RKO (cell line): ENCODE data around the gene TRPM3.
"Not testable (repeated sequence)": the region's sequence is repeated elsewhere in the genome, so short reads cannot be mapped to it uniquely, and the experiment has no call there.

ENCODE experiments used
- DNase-seq: peaks from one replicate; pipeline ENCODE4 v3.0.0-alpha.2; 2016; ENCODE audit warnings: low spot score

TRPM3 gene

DNA sequence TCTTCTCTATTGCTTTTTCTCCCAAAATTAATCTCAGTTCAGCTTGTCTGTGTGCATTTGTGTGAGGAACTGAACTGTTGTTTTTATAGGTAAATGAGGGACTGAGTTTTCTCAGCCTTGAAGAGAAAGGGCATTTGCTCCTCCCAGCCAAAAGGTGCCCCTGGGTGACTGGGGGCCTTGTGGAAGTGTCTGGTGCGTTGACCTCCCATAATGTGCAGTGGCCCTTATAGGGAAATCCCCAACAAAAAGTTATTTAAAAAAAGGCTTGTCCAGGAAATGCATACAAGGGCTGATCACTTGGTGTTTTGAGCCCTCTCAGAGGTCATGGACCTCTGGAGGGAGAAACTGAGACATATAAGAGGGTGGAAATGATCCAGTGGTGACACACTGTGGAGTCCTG lies 467.3 kb downstream of the TRPM3 start:
- DNase-seq, result no peak

- DNase-seq, result not testable (repeated sequence)
These were observed 476.8 kb downstream of the TRPM3 start for GRCh38 chr9:70644627-70645026.

GRCh38 chr9:70642341-70642740 lies 479.1 kb downstream of the TRPM3 start:
- no peak for DNase-seq

- DNase-seq, result no peak
These were observed 479.8 kb downstream of the TRPM3 start for GRCh38 chr9:70641631-70642030.

DNA sequence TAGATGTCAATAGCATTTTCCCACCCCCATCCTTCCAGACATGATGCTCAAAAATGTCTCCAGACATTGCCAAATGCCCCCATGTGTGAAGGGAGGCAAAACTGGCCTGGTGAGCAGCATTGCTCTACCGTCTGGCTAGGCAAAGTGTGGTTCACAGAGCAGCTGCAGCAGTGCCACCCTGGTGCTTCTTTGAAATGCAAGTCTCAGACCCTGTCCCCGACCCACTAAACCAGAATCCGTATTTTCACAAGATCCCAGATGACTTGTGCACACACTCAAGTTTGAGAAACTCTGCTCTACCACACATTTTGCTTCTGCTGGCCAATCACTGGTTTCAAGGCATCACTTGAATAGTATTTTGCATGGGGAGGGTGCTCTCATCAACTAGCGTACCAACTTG lies 480.4 kb downstream of the TRPM3 start:
- DNase-seq, result no peak

DNA sequence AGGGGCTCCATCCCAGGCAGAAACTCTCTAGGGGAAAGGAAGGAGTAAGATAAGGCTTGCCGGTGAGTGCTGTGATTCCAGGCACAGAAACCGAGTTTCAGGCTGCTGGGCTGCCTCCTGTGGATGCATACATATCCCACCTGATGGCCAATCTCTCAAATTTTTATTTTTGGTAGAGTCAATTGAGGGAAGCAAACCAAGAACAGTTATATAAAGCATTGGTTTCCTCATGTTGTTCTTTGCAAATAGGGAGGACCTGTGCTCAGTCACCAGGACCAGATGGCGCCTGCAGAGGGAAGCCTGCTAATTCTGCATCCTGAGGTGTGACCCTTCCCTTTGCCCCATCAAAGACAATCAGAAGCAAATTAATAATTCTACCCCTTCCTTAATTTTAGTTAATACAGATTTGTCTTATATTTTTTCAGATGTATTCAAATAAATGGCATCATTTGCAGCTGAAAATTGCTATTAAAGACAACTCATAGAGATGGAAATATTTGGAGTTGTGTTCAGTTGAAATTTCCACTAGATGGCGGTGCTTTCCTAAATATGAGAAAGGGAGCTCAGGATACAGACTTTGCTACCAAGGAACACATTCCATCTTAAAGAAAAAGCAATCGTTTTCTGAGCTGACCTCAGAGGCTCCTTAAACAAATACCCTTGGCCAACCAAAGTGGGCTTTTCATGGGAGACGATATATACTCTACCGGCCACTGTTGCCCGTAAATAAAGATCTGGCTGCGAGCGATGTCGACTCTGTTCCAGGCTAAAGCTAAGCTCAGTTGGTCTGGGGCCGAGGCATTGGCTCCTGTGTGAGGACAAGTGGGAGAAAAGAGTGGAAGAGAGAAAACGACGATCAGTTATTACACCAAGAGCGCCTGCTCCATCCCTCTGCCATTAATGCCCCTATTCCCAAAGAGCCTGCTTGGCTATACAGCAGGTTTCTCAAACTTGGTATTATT lies 481.3 kb downstream of the TRPM3 start:
- DNase-seq, result peak; percentile 56

DNA sequence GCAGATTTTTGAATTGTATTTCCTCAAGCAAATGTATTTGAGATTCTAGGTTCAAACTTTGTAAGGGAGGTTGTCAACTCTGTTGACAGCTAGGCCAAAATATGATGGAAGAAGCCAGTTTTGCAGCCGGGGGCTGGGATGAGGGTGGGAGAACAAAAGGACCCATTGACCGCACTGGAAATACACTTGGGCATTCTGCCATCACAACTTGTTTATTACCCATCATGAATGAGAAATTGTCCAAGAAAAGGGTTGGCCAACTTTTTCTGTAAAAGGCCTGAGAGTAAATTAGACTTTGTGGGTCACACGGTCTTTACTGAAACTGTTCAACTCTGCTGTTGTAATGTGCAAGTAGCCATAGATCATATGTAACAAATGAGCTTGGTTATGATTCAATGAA lies 485.6 kb downstream of the TRPM3 start:
- DNase-seq, result no peak

DNA sequence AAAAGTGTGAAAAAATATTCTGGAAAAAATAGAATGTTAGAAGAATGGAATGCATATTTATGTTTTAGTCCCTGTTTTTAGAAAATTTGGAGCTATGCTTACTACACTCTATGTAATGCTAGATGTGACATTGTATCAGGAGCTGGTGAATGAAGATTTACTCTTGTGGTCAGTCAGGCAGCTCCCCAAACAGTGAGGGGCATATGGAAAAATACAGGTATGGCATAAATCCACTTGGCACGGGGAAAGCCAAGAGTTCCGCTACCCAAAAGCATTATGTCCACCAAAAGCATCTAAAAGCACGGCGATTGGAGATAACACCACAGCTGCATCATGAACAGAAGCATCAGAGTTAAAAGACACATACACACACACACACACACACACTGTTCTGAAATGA lies 486.7 kb downstream of the TRPM3 start:
- no peak for DNase-seq

DNA sequence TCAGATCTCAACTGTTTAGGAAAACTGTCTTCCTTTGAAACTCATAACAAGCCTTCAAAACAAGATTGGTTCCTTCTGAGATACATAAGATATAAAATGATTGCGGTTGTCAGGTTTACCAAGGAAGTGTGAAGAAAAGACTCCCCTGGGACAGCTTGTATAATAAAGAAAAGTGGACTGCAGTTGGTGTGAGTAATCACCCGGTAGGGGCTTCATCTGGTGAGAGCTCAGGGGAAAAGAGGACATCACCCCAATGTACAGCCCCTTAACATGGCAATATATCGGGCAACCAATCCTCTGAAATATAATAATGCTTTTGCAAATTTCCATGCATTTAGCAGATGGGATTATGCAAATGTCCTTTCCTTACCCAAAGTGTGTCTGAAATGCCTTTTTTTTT lies 490.4 kb downstream of the TRPM3 start:
- no peak for DNase-seq

GRCh38 chr9:70629080-70629685 lies 492.2 kb downstream of the TRPM3 start:
- peak; percentile 42 for DNase-seq

- DNase-seq, result no peak
These were observed 496.3 kb downstream of the TRPM3 start for GRCh38 chr9:70625078-70625477.

DNA sequence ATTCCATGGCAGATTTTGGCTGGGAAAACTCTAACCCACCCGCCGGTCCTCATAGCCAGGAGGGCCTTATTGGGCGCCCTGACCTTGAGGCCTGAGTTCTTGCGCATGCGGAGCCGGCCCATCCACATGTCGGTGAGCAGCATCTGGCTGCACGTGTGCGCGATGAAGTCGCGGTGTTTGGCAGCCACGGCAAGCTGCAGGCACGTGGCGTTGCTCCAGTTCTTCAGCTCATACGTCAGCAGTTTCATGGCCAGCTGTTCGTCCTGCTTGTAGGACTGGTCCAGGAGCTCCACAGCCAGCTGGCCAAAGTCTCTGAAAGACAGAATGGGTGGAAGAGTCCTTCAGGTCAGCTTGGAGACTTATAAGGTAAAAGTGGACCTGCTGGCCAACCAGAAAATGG lies 502.6 kb downstream of the TRPM3 start:
- no peak for DNase-seq

DNA sequence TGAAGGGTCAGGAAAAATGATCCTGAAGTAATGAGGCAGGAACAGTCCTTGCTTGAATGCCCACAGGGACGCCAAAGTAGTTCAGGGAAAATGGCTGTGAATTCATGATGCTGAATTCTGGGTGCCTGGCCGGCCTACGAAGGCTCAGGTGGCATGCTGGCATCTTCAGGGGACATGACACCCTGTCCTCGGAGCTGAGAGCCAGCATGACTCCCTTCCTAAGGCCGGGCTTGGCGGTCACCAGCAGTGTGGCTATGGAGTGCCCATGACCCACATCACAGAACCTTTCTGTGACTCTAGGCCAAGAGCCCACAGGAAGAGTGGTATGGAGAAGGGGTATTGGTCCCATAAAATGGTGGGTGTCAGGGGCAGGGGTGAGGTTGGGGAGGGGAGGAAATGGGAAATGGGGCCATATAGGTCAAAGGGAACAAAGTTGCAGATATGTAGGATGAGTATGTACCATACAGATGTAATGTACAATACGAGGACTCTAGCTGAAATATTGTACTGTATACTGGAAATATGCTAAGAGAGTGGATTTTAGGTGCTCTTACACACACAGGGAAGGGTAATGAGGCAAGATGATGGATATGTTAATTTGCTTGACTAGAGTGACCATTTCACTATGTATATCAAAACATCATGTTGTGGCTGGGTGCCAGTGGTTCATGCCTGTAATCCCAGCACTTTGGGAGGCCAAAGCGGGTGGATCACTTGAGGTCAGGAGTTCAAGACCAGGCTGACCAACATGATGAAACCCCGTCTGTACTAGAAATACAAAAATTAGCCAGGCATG lies 504.2 kb downstream of the TRPM3 start:
- DNase-seq, result no peak

- no peak for DNase-seq
These were observed 505.0 kb downstream of the TRPM3 start for GRCh38 chr9:70616228-70616990.

DNA sequence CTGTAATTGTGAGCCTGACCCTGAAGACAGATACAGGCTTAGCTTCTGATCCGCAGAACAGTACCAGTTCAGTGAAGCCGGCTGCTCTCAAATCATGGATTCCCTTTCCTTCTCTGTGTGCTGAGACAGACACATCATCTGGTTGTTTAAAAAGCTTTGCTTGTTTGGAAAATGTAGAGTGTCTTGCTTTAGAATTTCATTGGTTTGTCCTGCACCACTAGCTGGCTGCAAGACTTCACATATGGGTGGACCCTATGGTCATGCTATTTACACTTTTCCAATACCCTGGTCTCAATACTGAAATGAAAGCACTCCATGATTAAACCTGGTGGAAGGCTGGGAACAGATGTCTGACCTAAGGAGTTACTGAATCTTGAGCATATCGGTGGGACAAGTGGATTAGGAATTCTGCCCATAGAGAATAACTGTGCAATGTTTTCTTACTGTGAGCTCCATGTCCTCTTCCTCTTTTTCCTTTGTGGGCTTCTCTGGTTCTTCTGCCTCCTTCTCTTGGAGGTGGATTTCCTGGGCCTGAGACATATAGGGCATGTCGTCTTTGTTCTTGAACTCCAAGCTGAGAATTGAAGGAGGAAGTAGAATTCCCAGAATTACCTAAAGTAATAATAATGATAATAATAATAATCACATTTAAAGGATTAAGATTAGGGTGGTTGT lies 505.8 kb downstream of the TRPM3 start:
- DNase-seq, result no peak

DNA sequence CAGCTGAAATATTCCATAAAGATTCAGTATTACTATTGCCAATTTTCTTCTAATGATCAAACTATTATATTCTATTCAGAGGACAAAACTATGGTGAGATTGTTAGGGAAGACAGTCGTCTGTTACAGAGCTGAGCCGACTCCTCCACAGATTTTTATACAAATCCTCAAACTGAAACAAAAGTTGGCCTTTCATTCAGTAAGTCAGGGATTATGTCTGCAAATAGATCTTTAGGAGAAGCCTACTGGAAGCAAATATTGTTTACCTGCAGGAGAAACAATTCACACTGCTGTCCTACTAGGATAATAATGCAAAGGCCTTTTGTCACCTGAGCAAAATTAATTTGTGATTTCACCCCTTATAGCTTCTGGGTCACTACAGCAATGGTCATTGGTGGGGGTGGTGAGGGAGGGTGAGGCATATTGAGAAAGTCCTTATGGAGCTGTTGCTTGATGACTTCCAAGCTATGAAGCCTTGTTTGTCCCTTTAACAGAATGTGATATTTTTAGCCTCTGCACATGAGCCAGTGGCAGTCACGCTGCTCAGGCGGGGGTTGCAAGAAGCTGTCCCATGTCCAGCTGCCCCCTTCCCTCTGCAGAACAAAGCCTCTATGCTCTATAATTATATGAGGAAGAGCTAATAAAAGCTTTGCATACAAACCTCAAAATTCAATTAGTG lies 506.5 kb downstream of the TRPM3 start:
- no peak for DNase-seq

DNA sequence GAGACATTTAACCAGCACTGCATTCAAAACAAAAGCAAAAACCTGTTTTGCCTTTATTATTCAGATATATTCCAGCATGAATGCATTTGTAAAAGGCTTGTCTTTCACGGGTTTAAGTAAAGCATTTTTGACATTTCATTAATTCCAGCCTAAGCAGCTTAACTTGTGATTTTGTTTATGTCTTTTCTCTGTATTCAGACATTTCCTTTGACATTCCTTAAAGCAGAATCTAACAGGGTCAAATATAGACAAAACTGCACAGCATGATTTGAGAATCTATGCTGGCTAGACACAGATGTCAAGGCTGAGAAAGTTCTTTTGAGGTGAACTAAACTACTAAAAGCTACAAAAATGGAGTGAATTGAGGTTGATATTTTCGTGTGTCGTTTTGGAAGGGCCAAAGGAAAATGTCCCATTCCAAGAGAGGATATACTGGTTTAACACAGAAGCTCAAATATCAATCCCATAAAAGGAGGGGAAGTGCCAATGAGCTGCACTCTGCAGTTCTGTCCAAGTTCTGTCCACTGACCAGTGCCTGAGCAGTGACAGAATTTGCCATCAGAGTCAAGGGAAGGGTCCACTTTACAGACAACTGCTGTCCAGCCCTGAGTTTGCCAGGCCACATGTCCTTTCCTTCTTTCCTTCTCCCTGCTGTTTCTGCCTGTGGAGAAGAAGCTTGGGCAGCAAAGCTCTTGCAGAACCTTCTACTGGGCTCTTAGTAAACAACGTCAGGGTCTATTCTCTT lies 508.2 kb downstream of the TRPM3 start:
- no peak for DNase-seq

- DNase-seq, result no peak
These were observed 511.2 kb downstream of the TRPM3 start for GRCh38 chr9:70610287-70610644.

- DNase-seq, result peak; percentile 64
These were observed 511.7 kb downstream of the TRPM3 start for GRCh38 chr9:70609542-70610286.
